ENCODE data around the gene DFFA. TPM values are rescaled to one million over a fixed set of nuclear protein-coding genes. Genes with fewer than 3 reads are reported as not detected.

DFFA gene, protein sequence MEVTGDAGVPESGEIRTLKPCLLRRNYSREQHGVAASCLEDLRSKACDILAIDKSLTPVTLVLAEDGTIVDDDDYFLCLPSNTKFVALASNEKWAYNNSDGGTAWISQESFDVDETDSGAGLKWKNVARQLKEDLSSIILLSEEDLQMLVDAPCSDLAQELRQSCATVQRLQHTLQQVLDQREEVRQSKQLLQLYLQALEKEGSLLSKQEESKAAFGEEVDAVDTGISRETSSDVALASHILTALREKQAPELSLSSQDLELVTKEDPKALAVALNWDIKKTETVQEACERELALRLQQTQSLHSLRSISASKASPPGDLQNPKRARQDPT
- total RNA-seq = 10 to 100 TPM; 22.4 to 25.3 TPM
- polyA plus RNA-seq = 10 to 100 TPM; 15.4 to 30.8 TPM

DNA sequence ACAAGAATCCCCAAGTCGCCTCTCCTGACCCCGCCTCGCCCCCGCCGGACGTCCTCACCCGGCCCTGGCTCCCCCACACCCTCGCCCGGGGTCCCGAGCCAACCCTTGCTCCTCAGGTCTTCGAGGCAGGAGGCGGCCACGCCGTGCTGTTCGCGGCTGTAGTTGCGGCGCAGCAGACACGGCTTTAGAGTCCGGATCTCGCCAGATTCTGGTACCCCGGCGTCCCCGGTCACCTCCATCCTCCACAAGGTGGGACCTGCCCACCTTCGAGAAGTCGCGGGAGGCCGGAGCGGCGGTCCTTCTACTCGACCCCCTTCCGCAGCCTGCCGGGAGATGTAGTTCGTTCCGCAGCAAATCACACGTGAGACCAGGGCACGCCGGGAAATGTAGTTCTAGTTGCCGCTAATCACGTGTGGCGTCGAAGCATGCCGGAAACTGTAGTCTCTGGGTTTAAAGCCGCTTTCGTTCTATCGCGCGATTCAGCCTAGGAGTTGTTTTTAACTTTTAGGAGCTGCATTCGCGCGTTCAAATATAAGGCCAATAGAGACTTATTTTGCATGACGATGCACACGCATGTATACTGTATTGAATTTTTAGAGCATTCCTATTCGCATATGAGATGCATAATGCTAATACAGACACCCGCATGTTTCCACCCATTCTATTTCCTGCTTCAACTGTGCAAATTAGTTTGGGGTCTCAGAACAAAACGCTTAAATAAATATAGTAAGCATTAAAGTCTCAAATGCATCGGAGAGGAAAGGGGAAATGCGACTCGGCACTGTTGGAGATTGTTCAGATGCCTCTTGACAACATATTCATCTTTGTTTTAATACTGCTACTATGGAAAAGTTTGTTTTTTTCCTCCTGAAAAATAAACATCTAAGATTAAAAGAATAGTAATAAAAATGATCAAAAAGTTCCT, at the start of gene DFFA:
DFFA (minus strand) TSS at position 310 of the 925 bp plus-strand sequence; CDS start at position 239, 71 bp downstream.
- ChIA-PET POLR2A (ENCODE audit: partially characterized antibody) (interaction anchor here (0.9 kb wide), 1 partner anchor 1437 kb away, joined by 3 read pairs; no protein-coding TSS in a partner anchor), CTCF (ENCODE audit: partially characterized antibody) (interaction anchor here (2.1 kb wide), 1 partner anchor 22 kb away, joined by 7 read pairs; no protein-coding TSS in a partner anchor)

DNA sequence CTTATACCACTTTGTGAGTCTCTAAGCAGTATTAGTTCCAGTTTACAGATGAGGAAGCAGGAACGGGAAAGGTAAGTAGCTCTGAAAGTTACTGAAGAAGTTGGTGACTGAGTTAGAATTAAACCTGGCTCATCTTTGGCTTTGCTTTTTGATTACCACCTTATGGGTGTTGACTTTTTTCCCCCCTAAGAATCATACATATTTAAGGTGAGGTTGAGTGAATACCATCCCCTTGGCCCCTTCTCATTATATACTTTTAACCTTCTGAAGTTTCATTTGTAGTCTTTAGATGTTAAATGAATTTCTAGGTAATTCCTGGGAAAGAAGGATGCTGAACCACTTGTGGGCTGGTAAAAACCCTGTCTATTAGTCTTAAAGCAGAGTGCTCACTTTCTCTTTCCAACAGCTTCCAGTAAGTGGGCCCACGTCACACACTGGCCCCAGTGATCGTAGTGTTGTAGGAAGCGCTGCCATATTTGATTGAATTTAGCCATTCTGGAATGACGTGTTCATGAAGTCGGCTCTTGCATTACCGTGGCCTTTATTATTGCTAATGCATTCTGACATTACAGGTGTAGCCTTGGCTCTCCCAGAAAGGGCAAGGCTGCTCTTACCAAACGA, 49.3 kb upstream of the DFFA start:
- Histone ChIP-seq H3K27ac (ENCODE audit: low read depth, low read length) (no peak overlapping the region), H3K36me3 (ENCODE audit: insufficient read depth, low read length) (no peaks in the 10 kb centered on the region), H3K4me3 (ENCODE audit: low read length in 2 of 2) (no peak overlapping the region), H3K4me1 (ENCODE audit: insufficient read depth, low read length) (peaks cover 34% of the 10 kb centered on the region), H3K27me3 (ENCODE audit: insufficient read depth, low read length) (no peaks in the 10 kb centered on the region), H3K9me3 (ENCODE audit: control insufficient read depth in 1 of 2, low read length in 2 of 2) (no peaks in the 10 kb centered on the region)
- H3K27ac Mint-ChIP-seq = peak overlapping the region in 3 of 7 donors; percentile 47 to 66 (median 64)
- no peak for DNase-seq
- ChIA-PET CTCF (ENCODE audit: partially characterized antibody) (interaction anchor here (2.7 to 7.2 kb wide), 2 partner anchors 11 to 14 kb away, joined by 10 to 42 read pairs; no protein-coding TSS in a partner anchor), POLR2A (ENCODE audit: partially characterized antibody) (interaction anchor here (0.9 kb wide), 1 partner anchor 8 kb away, joined by 3 read pairs; no protein-coding TSS in a partner anchor)
- H3K4me1 Mint-ChIP-seq = peaks cover 33 to 61% (median 46%) of the 10 kb centered on the region in 4 donors
- intact Hi-C loops (cut with micrococcal nuclease) = no loop called here
- H3K27me3 Mint-ChIP-seq = no peaks in the 10 kb centered on the region
- peaks cover 4 to 16% of the 10 kb centered on the region in 2 donors for H3K36me3 Mint-ChIP-seq
- H3K9me3 Mint-ChIP-seq = no peaks in the 10 kb centered on the region
- peak overlapping the region in 1 of 8 donors; percentile 23 for H3K4me3 Mint-ChIP-seq

More for the DNA sequence above, at the start of gene DFFA:
- Histone ChIP-seq H3K27ac (ENCODE audit: low read depth, low read length) (peak within 1 kb of the TSS; percentile 68), H3K36me3 (ENCODE audit: insufficient read depth, low read length) (peaks cover 13% of the 10 kb centered on the region), H3K4me3 (ENCODE audit: low read length in 2 of 2) (peak within 1 kb of the TSS; percentile 64 to 84), H3K4me1 (ENCODE audit: insufficient read depth, low read length) (peaks cover 50% of the 10 kb centered on the region), H3K9me3 (ENCODE audit: control insufficient read depth in 1 of 2, low read length in 2 of 2) (no peaks in the 10 kb centered on the region), H3K27me3 (ENCODE audit: insufficient read depth, low read length) (no peaks in the 10 kb centered on the region)
- Mint-ChIP-seq H3K27ac (peak within 1 kb of the TSS; percentile 83 to 94 (median 89)), H3K36me3 (peaks cover 10 to 30% of the 10 kb centered on the region in 2 donors), H3K27me3 (no peaks in the 10 kb centered on the region), H3K4me1 (peaks cover 32 to 53% (median 43%) of the 10 kb centered on the region in 4 donors), H3K9me3 (no peaks in the 10 kb centered on the region), H3K4me3 (peak within 1 kb of the TSS; percentile 91 to 95 (median 92))
- intact Hi-C loops (cut with micrococcal nuclease) = loop anchor here (1.0 to 5.0 kb wide), 3 partner anchors 42 to 560 kb away; partner anchors contain the start of genes CENPS, CTNNBIP1 and UBE4B
- DNase-seq = peak; percentile 86 to 96 (median 88)

DNA sequence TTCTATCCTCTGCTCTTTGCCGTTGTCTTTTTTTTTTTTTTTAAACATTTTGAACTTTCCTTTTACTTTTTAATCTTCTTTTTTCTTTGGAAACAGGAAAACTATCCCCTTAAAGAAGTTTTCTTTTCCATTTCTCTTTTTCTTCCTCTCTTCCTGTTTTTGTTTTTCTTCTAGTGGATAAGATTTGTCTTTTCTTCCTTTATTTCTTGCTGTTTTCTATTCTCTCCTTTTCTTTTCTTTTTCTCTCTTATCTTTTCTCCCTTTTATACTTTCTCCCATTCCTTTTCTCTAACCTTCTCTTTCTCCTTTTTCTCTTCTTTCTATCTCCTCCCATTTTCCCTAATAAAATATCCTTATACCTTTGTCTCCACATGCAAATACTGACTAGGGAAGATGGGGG, 48.6 kb upstream of the DFFA start:
- Mint-ChIP-seq H3K4me3 (no peak overlapping the region), H3K36me3 (peaks cover 5 to 16% of the 10 kb centered on the region in 2 donors), H3K27ac (peak overlapping the region in 3 of 7 donors; percentile 18 to 76 (median 57)), H3K4me1 (peaks cover 40 to 68% (median 53%) of the 10 kb centered on the region in 4 donors), H3K9me3 (no peaks in the 10 kb centered on the region), H3K27me3 (no peaks in the 10 kb centered on the region)
- no peaks in the 10 kb centered on the region for H3K9me3 ChIP-seq (ENCODE audit: control insufficient read depth in 1 of 2, low read length in 2 of 2)
- H3K36me3 ChIP-seq (ENCODE audit: insufficient read depth, low read length) = no peaks in the 10 kb centered on the region
- intact Hi-C loops (cut with micrococcal nuclease) = no loop called here
- no peak overlapping the region for H3K4me3 ChIP-seq (ENCODE audit: low read length in 2 of 2)
- H3K4me1 ChIP-seq (ENCODE audit: insufficient read depth, low read length) = peaks cover 41% of the 10 kb centered on the region
- no peak for DNase-seq
- H3K27me3 ChIP-seq (ENCODE audit: insufficient read depth, low read length) = no peaks in the 10 kb centered on the region
- CTCF ChIA-PET (ENCODE audit: partially characterized antibody) = interaction anchor here (2.7 to 7.2 kb wide), 2 partner anchors 10 to 14 kb away, joined by 10 to 42 read pairs; no protein-coding TSS in a partner anchor
- POLR2A ChIA-PET (ENCODE audit: partially characterized antibody) = no interaction called here
- H3K27ac ChIP-seq (ENCODE audit: low read depth, low read length) = no peak overlapping the region

DNA sequence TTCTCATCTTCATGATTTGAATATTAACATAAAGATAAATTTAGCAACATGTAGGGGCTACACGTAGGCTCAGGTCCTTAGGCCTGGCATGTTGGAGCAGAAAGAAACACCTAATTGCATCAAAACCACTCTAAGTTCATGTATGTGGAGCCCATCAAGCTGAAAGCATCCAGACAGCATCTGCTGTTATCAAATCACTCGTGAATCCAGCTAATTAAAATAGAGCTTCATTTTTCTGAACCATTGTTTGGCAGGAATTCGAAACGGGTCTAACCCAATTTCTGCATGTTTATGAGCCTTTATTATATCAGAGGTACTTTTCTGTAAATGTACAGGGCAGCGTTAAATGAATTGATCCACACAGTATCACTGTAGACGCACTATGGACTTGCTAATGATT, 48.2 kb upstream of the DFFA start:
- POLR2A ChIA-PET (ENCODE audit: partially characterized antibody) = interaction anchor here (1.3 kb wide), 1 partner anchor 10 kb away, joined by 4 read pairs; no protein-coding TSS in a partner anchor
- peaks cover 45% of the 10 kb centered on the region for H3K4me1 ChIP-seq (ENCODE audit: insufficient read depth, low read length)
- no peaks in the 10 kb centered on the region for H3K36me3 ChIP-seq (ENCODE audit: insufficient read depth, low read length)
- no peaks in the 10 kb centered on the region for H3K9me3 ChIP-seq (ENCODE audit: control insufficient read depth in 1 of 2, low read length in 2 of 2)
- no peak overlapping the region for H3K4me3 ChIP-seq (ENCODE audit: low read length in 2 of 2)
- H3K4me3 Mint-ChIP-seq = no peak overlapping the region
- DNase-seq = no peak
- CTCF ChIA-PET (ENCODE audit: partially characterized antibody) = interaction anchor here (7.2 kb wide), 1 partner anchor 13 kb away, joined by 42 read pairs; no protein-coding TSS in a partner anchor
- intact Hi-C loops (cut with micrococcal nuclease) = no loop called here
- no peaks in the 10 kb centered on the region for H3K27me3 ChIP-seq (ENCODE audit: insufficient read depth, low read length)
- peaks cover 5 to 16% of the 10 kb centered on the region in 2 donors for H3K36me3 Mint-ChIP-seq
- H3K9me3 Mint-ChIP-seq = no peaks in the 10 kb centered on the region
- H3K27me3 Mint-ChIP-seq = no peaks in the 10 kb centered on the region
- H3K27ac Mint-ChIP-seq = peak overlapping the region in 1 of 7 donors; percentile 4
- H3K27ac ChIP-seq (ENCODE audit: low read depth, low read length) = no peak overlapping the region
- H3K4me1 Mint-ChIP-seq = peaks cover 45 to 72% (median 57%) of the 10 kb centered on the region in 4 donors

DNA sequence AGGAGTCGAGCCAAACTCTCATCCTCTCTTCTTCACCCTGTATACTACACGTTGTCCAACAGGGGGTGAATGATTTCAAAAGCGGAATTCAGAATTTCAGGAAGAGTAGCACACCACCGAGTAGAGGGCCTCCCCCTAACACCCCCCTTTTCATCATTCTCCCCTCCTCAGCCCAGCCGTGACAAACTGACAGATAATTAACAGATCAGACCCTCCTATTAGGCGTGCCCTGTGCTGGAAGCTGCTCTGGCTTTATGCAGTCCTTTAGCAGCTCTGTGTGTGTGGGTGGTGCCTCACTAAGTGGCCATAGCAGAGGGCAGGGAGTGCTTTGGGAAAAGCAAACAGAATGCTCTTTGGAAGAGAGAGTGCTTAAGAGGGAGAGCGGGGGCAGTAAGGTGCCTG, 46.7 kb upstream of the DFFA start:
- Histone ChIP-seq H3K36me3 (ENCODE audit: insufficient read depth, low read length) (no peaks in the 10 kb centered on the region), H3K4me3 (ENCODE audit: low read length in 2 of 2) (no peak overlapping the region), H3K27ac (ENCODE audit: low read depth, low read length) (no peak overlapping the region), H3K4me1 (ENCODE audit: insufficient read depth, low read length) (peaks cover 57% of the 10 kb centered on the region), H3K9me3 (ENCODE audit: control insufficient read depth in 1 of 2, low read length in 2 of 2) (no peaks in the 10 kb centered on the region), H3K27me3 (ENCODE audit: insufficient read depth, low read length) (no peaks in the 10 kb centered on the region)
- H3K27ac Mint-ChIP-seq = peak overlapping the region in 2 of 7 donors; percentile 42 to 53
- CTCF ChIA-PET (ENCODE audit: partially characterized antibody) = interaction anchor here (7.2 kb wide), 1 partner anchor 12 kb away, joined by 42 read pairs; no protein-coding TSS in a partner anchor
- no peak for DNase-seq
- POLR2A ChIA-PET (ENCODE audit: partially characterized antibody) = no interaction called here
- H3K4me3 Mint-ChIP-seq = no peak overlapping the region
- H3K27me3 Mint-ChIP-seq = no peaks in the 10 kb centered on the region
- H3K9me3 Mint-ChIP-seq = peaks cover 0 to 3% (median 0%) of the 10 kb centered on the region in 8 donors
- H3K36me3 Mint-ChIP-seq = peaks cover 5 to 16% of the 10 kb centered on the region in 2 donors
- intact Hi-C loops (cut with micrococcal nuclease) = no loop called here
- H3K4me1 Mint-ChIP-seq = peaks cover 51 to 74% (median 62%) of the 10 kb centered on the region in 4 donors

DNA sequence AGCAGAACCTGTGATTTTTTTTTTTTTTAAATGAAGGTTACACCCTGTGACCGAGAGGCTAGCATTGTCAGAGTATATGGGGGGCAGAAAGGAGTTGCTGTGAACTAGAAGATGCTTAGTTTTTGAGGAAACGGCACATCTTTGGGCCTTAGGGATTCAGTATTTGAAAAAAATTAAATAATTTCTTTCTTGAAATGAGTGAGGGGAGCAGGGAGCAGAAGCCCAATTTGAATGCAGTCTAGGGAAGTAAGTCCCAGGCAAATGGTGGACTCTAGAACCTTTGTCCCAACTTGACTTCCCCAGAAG, 45.3 kb upstream of the DFFA start:
- Histone ChIP-seq H3K4me3 (ENCODE audit: low read length in 2 of 2) (no peak overlapping the region), H3K9me3 (ENCODE audit: control insufficient read depth in 1 of 2, low read length in 2 of 2) (no peaks in the 10 kb centered on the region), H3K27me3 (ENCODE audit: insufficient read depth, low read length) (no peaks in the 10 kb centered on the region), H3K27ac (ENCODE audit: low read depth, low read length) (no peak overlapping the region), H3K4me1 (ENCODE audit: insufficient read depth, low read length) (peaks cover 69% of the 10 kb centered on the region), H3K36me3 (ENCODE audit: insufficient read depth, low read length) (no peaks in the 10 kb centered on the region)
- H3K4me3 Mint-ChIP-seq = peak overlapping the region in 2 of 8 donors; percentile 26 to 57
- H3K36me3 Mint-ChIP-seq = peaks cover 5 to 16% of the 10 kb centered on the region in 2 donors
- no peaks in the 10 kb centered on the region for H3K27me3 Mint-ChIP-seq
- ChIA-PET POLR2A (ENCODE audit: partially characterized antibody) (interaction anchor here (0.6 kb wide), 1 partner anchor 40 kb away, joined by 3 read pairs; no protein-coding TSS in a partner anchor), CTCF (ENCODE audit: partially characterized antibody) (no interaction called here)
- intact Hi-C loops (cut with micrococcal nuclease) = no loop called here
- peak overlapping the region in 4 of 7 donors; percentile 38 to 84 (median 79) for H3K27ac Mint-ChIP-seq
- no peak for DNase-seq
- H3K4me1 Mint-ChIP-seq = peaks cover 58 to 82% (median 70%) of the 10 kb centered on the region in 4 donors
- H3K9me3 Mint-ChIP-seq = peaks cover 0 to 3% (median 0%) of the 10 kb centered on the region in 8 donors
